ENCODE data around the gene CXCL12.

The CXCL12 gene

GRCh38 chr10:44333511-44333910, 51.4 kb downstream of the CXCL12 start:
- DNase-seq = peak; percentile 13

GRCh38 chr10:44332465-44332864, 52.4 kb downstream of the CXCL12 start:
- peak; percentile 21 for DNase-seq

GRCh38 chr10:44330431-44330830, 54.5 kb downstream of the CXCL12 start:
- no peak for DNase-seq

- no peak for DNase-seq
Measured at GRCh38 chr10:44327461-44327860, 57.4 kb downstream of the CXCL12 start.

Data from activated CD8-positive, alpha-beta memory T cell treated with anti-CD3 and anti-CD28 coated beads for 24 hours (primary cell).